ES-I3 (cell line): ENCODE measurements around the gene PALM.
"Not testable (repeated sequence)": the region's sequence is repeated elsewhere in the genome, so short reads cannot be mapped to it uniquely, and the experiment has no call there.

ENCODE experiments used
- H3K36me3 ChIP-seq: 2 replicates; pipeline ENCODE4 v1.6.1; 2013; ENCODE audit warnings: mild to moderate bottlenecking, low read length, control low read depth, moderate library complexity; ENCODE audit not compliant: insufficient read depth
- H3K4me1 ChIP-seq: 2 replicates; pipeline ENCODE4 v1.6.1; 2013; ENCODE audit warnings: mild to moderate bottlenecking, control low read depth, low read length; ENCODE audit not compliant: insufficient read depth
- H3K9ac ChIP-seq: 2 replicates; pipeline ENCODE4 v1.6.1; 2013; ENCODE audit warnings: low read depth, mild to moderate bottlenecking, low read length, moderate library complexity
- H3K9me3 ChIP-seq: 2 replicates; pipeline ENCODE4 v1.6.1; 2013; ENCODE audit warnings: mild to moderate bottlenecking, low read length, moderate library complexity; ENCODE audit not compliant: control insufficient read depth, insufficient read depth

The PALM gene

GRCh38 chr19:708154-709143, at the start of gene PALM:
Gene PALM (plus strand): TSS chr19:708935. CDS start chr19:709147, 212 bp downstream.
- Histone ChIP-seq H3K36me3 (no peaks in the 10 kb centered on the region), H3K9ac (peak within 1 kb of the TSS; percentile 52), H3K9me3 (no peaks in the 10 kb centered on the region), H3K4me1 (peaks cover 9% of the 10 kb centered on the region; the same call in 1 of the 2 replicates)

- Histone ChIP-seq H3K4me1 (no peaks in the 10 kb centered on the region), H3K36me3 (no peaks in the 10 kb centered on the region; the same call in 1 of the 2 replicates), H3K9ac (peak overlapping the region; percentile 90; the same call in 1 of the 2 replicates)
Measured at GRCh38 chr19:660793-661426, 47.8 kb upstream of the PALM start.

GRCh38 chr19:661427-662196, 47.1 kb upstream of the PALM start:
- Histone ChIP-seq H3K4me1 (no peaks in the 10 kb centered on the region), H3K36me3 (no peaks in the 10 kb centered on the region; the same call in 1 of the 2 replicates), H3K9ac (peak overlapping the region; percentile 90), H3K9me3 (no peaks in the 10 kb centered on the region)

More at GRCh38 chr19:660793-661426, 47.8 kb upstream of the PALM start:
- no peaks in the 10 kb centered on the region for H3K9me3 ChIP-seq

GRCh38 chr19:662207-662961, 46.4 kb upstream of the PALM start:
- Histone ChIP-seq H3K9ac (peak overlapping the region; percentile 90), H3K4me1 (no peaks in the 10 kb centered on the region), H3K9me3 (no peaks in the 10 kb centered on the region), H3K36me3 (no peaks in the 10 kb centered on the region; the same call in 1 of the 2 replicates)

- Histone ChIP-seq H3K9ac (peak within 1 kb of the TSS; percentile 90), H3K36me3 (no peaks in the 10 kb centered on the region; the same call in 1 of the 2 replicates), H3K9me3 (no peaks in the 10 kb centered on the region), H3K4me1 (no peaks in the 10 kb centered on the region)
Measured at GRCh38 chr19:662962-663681, 45.6 kb upstream of the PALM start, which contains the start of gene RNF126. Gene RNF126 (minus strand): TSS chr19:663214. CDS start chr19:663121, 93 bp downstream.

- Histone ChIP-seq H3K9ac (peak overlapping the region; percentile 82; the same call in 1 of the 2 replicates), H3K4me1 (no peaks in the 10 kb centered on the region), H3K9me3 (no peaks in the 10 kb centered on the region), H3K36me3 (no peaks in the 10 kb centered on the region; the same call in 1 of the 2 replicates)
Measured at GRCh38 chr19:663682-664117, 45.0 kb upstream of the PALM start.

- no peak overlapping the region for H3K9ac ChIP-seq
- H3K36me3 ChIP-seq: no peaks in the 10 kb centered on the region
- no peaks in the 10 kb centered on the region for H3K9me3 ChIP-seq
- no peaks in the 10 kb centered on the region for H3K4me1 ChIP-seq
Measured at GRCh38 chr19:664913-665443, 43.8 kb upstream of the PALM start.

GRCh38 chr19:666985-667573, 41.7 kb upstream of the PALM start:
- H3K9me3 ChIP-seq, H3K36me3 ChIP-seq, H3K9ac ChIP-seq, H3K4me1 ChIP-seq: not testable (repeated sequence)

GRCh38 chr19:668675-669434, 39.9 kb upstream of the PALM start:
- H3K36me3 ChIP-seq, H3K4me1 ChIP-seq, H3K9me3 ChIP-seq: not testable (repeated sequence)

GRCh38 chr19:670609-671075, 38.1 kb upstream of the PALM start:
- Histone ChIP-seq H3K9me3 (no peaks in the 10 kb centered on the region), H3K4me1 (no peaks in the 10 kb centered on the region), H3K9ac (no peak overlapping the region), H3K36me3 (no peaks in the 10 kb centered on the region)

More at GRCh38 chr19:668675-669434, 39.9 kb upstream of the PALM start:
- not testable (repeated sequence) for H3K9ac ChIP-seq

- Histone ChIP-seq H3K9me3 (no peaks in the 10 kb centered on the region), H3K4me1 (peaks cover 4% of the 10 kb centered on the region; the same call in 1 of the 2 replicates), H3K36me3 (no peaks in the 10 kb centered on the region), H3K9ac (no peak overlapping the region)
Measured at GRCh38 chr19:674282-675151, 34.2 kb upstream of the PALM start.
